Measurements from ENCODE around the gene ZDHHC19. TPM values are rescaled to one million over a fixed set of nuclear protein-coding genes. Genes with fewer than 3 reads are reported as not detected.

The ZDHHC19 gene
- total RNA-seq, 6 donors from 2014 or later = 1.4 to 3.1 TPM; not detected in 4

DNA sequence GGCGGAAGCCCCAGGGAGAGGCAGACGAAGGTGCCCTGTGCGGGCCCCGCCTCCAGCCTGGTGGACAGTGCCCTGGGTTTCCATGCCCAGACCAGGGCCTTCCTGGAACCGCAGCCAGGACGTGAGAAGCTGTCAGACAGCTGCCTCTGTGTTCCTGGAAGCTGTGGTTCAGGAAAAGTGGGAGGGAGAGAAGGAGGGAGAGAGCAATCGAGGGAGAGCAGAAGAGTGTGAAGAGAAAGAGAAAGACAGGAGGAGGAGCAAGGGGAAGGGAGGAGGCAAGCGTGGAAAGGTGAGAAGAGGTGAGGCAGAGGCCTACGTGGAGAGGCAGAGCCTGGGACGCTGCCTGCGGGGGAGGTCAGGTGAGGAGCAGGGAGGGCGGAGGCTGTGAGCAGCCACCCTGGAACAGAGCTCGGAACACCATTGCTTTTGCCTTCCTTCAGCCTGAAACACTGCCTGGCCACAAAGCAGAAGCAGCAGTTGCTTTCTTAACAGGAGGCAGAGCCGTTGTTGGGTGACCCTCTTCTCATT lies 18.6 kb downstream of the ZDHHC19 start:
- Histone ChIP-seq H3K9me3 (no peaks in the 10 kb centered on the region), H3K4me3 (no peak overlapping the region), H3K27me3 (no peaks in the 10 kb centered on the region), H3K4me1 (peaks cover 18 to 28% (median 22%) of the 10 kb centered on the region in 4 donors), H3K36me3 (no peaks in the 10 kb centered on the region), H3K27ac (peak overlapping the region; percentile 77 to 89 (median 82))
- 48 to 54% methylated on average over 14 of the region's 14 CpGs for WGBS, 2 donors
- TF ChIP-seq EP300 (IDR thresholded peaks at IDR 0.05) = no peak
- TF ChIP-seq POLR2AphosphoS5 (IDR thresholded peaks at IDR 0.05) = no peak
- TF ChIP-seq, protein P1, sequence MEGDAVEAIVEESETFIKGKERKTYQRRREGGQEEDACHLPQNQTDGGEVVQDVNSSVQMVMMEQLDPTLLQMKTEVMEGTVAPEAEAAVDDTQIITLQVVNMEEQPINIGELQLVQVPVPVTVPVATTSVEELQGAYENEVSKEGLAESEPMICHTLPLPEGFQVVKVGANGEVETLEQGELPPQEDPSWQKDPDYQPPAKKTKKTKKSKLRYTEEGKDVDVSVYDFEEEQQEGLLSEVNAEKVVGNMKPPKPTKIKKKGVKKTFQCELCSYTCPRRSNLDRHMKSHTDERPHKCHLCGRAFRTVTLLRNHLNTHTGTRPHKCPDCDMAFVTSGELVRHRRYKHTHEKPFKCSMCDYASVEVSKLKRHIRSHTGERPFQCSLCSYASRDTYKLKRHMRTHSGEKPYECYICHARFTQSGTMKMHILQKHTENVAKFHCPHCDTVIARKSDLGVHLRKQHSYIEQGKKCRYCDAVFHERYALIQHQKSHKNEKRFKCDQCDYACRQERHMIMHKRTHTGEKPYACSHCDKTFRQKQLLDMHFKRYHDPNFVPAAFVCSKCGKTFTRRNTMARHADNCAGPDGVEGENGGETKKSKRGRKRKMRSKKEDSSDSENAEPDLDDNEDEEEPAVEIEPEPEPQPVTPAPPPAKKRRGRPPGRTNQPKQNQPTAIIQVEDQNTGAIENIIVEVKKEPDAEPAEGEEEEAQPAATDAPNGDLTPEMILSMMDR (IDR thresholded peaks at IDR 0.05) = no peak
- no peak for TF ChIP-seq POLR2A (IDR thresholded peaks at IDR 0.05)
- ATAC-seq (ENCODE audit: low FRiP score in 2 of 2) (peak in 1 of 2 donors; percentile 35), DNase-seq (peak in 1 of 2 donors; percentile 43)

- Histone ChIP-seq H3K9me3 (no peaks in the 10 kb centered on the region), H3K27ac (peak overlapping the region; percentile 77 to 89 (median 82)), H3K27me3 (no peaks in the 10 kb centered on the region), H3K4me1 (peaks cover 18 to 28% (median 22%) of the 10 kb centered on the region in 4 donors), H3K36me3 (no peaks in the 10 kb centered on the region), H3K4me3 (no peak overlapping the region)
- ATAC-seq (ENCODE audit: low FRiP score in 2 of 2) = peak in 1 of 2 donors; percentile 53
- TF ChIP-seq EP300 (IDR thresholded peaks at IDR 0.05) (no peak), POLR2A (IDR thresholded peaks at IDR 0.05) (peak in 1 of 4 donors; percentile 59), POLR2AphosphoS5 (IDR thresholded peaks at IDR 0.05) (peak in 1 of 2 donors; percentile 37)
- TF ChIP-seq, protein P1 (IDR thresholded peaks at IDR 0.05) = peak in 1 of 6 experiments; percentile 31
- 43 to 54% methylated on average over 10 to 11 of the region's 11 CpGs for WGBS, 2 donors
- peak in 1 of 2 donors; percentile 69 for DNase-seq
Measured at GRCh38 chr3:196192036-196192523, 19.1 kb downstream of the ZDHHC19 start.

DNA sequence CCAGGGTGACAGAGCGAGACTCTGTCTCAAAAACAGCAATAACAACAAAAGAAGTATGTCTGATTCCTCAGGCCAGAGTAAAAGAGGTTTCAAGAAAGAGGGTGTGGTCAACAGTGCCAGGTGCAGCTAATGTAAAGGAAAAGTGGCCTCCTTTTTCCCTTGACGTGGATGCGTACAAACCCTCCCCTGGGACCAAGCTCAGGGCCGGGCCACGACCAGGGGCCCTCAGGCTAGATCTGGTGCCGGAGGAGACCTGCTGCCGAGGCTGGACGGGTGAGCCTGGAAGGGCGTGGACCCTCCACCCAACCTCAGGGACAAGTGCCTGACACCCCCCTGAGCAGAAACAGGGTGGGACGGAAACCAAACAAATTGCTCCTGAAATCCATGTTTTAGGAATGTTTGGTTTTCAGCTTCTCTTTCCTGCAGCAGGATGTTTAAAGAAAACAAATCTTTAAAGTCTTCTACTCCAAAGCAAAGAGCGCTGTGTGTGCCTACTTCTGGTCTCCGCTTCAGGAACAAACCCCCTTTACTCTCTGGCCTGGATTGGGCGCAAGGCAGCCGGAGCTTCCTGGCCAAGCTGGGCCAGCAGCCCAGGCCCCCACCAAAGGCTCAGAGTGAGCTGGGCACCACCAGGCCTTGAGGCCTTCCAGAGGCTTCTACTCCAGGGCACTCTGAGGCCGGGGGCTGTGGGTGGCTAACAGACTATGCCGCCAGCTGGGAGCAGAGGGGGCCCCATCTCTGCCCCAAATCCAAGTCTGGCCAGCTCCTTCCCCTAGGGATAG lies 21.4 kb downstream of the ZDHHC19 start:
- Histone ChIP-seq H3K4me3 (no peak overlapping the region), H3K27ac (no peak overlapping the region), H3K27me3 (no peaks in the 10 kb centered on the region), H3K36me3 (no peaks in the 10 kb centered on the region), H3K9me3 (no peaks in the 10 kb centered on the region), H3K4me1 (peaks cover 18 to 28% (median 22%) of the 10 kb centered on the region in 4 donors)
- TF ChIP-seq, protein P1 (IDR thresholded peaks at IDR 0.05) = no peak
- TF ChIP-seq POLR2A (IDR thresholded peaks at IDR 0.05) (no peak), EP300 (IDR thresholded peaks at IDR 0.05) (no peak), POLR2AphosphoS5 (IDR thresholded peaks at IDR 0.05) (no peak)
- ATAC-seq (ENCODE audit: low FRiP score in 2 of 2) (no peak), DNase-seq (no peak)
- 84 to 92% methylated on average over 15 to 16 of the region's 16 CpGs for WGBS, 2 donors

DNA sequence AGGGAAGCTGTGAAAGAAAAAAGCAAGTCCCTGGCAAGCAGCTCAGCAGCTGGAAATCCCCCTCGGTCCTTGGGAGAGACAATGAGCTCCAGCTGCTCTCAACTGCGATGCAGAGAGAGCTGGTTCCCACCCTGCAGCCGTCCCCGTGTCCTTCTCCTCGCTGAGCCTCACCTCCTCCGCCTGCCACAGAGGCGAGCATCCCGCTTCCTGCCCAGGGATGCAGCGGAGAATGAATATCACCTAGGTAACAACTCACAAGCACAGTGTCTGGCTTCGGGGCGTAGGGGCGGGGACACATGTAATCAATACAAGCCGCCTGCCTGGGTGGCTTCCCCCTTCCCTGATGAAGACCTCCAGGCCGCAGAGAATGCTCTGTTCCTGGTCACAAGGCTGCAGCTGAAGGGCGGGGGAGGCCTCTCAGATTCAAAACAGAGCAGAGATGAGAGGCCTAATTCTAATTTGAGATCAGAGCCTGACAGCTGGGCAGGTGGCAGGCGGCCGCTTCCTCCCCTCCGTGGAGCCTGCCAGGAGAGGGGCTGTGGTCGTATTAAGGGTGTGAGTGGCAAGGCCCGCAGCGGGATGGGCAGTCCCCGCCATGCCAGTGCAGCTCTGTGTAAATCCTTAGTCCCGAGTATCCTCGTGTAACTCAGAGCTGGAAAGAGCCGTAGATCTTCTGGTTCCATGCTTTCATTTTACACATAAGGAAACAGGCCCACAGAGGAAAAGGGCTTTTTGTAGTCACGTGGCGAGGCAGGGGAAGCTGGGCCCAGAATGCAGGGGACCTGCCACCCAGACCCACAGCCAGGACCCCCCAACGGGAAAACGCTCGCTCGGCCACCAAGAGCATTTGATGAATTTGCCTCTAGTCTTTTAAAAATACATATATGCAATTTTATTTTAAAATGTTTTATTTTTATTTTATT lies 24.3 kb downstream of the ZDHHC19 start:
- DNase-seq = no peak
- Histone ChIP-seq H3K4me1 (peaks cover 0 to 5% (median 3%) of the 10 kb centered on the region in 4 donors), H3K4me3 (no peak overlapping the region)

More for the DNA sequence above, 24.3 kb downstream of the ZDHHC19 start:
- 60 to 63% methylated on average over 25 to 31 of the region's 31 CpGs for WGBS, 2 donors
- ATAC-seq (ENCODE audit: low FRiP score in 2 of 2) = peak in 1 of 2 donors; percentile 9
- no peaks in the 10 kb centered on the region for H3K36me3 ChIP-seq
- H3K27me3 ChIP-seq = no peaks in the 10 kb centered on the region
- no peak for TF ChIP-seq POLR2AphosphoS5 (IDR thresholded peaks at IDR 0.05)
- TF ChIP-seq, protein P1 (IDR thresholded peaks at IDR 0.05) = no peak
- TF ChIP-seq EP300 (IDR thresholded peaks at IDR 0.05) = no peak
- no peak for TF ChIP-seq POLR2A (IDR thresholded peaks at IDR 0.05)
- peak overlapping the region in 1 of 4 donors; percentile 45 for H3K27ac ChIP-seq
- no peaks in the 10 kb centered on the region for H3K9me3 ChIP-seq

All from upper lobe of left lung (tissue), 6 donors.